NCI-H82 treated with DMSO at 0.1 percent for 48 hours (cell line): ENCODE results near the gene PARM1.
"Not testable (repeated sequence)": the region's sequence is repeated elsewhere in the genome, so short reads cannot be mapped to it uniquely, and the experiment has no call there.

Source experiments
- DNase-seq: peaks from one replicate; lab custom pipeline; 2025; ENCODE audit not compliant: unreplicated experiment; lab: John Stamatoyannopoulos, UW

Gene PARM1

GRCh38 chr4:74982546-74983252 lies 49.8 kb downstream of the PARM1 start:
- DNase-seq, result no peak

- no peak for DNase-seq
These were observed 50.3 kb downstream of the PARM1 start for GRCh38 chr4:74983253-74983635.

GRCh38 chr4:74990276-74990875 lies 57.5 kb downstream of the PARM1 start:
- no peak for DNase-seq

GRCh38 chr4:74994436-74994835 lies 61.5 kb downstream of the PARM1 start:
- DNase-seq, result not testable (repeated sequence)

GRCh38 chr4:74996996-74997395 lies 64.1 kb downstream of the PARM1 start:
- no peak for DNase-seq

- no peak for DNase-seq
These were observed 65.2 kb downstream of the PARM1 start for GRCh38 chr4:74997948-74998729.

GRCh38 chr4:74999714-75000309 lies 66.9 kb downstream of the PARM1 start:
- DNase-seq, result no peak

- no peak for DNase-seq
These were observed 69.0 kb downstream of the PARM1 start for GRCh38 chr4:75001871-75002270.

GRCh38 chr4:75002381-75002780 lies 69.5 kb downstream of the PARM1 start:
- DNase-seq, result no peak

- no peak for DNase-seq
These were observed 71.1 kb downstream of the PARM1 start for GRCh38 chr4:75003979-75004378.

- no peak for DNase-seq
These were observed 72.1 kb downstream of the PARM1 start for GRCh38 chr4:75004755-75005668.

- no peak for DNase-seq
These were observed 72.8 kb downstream of the PARM1 start for GRCh38 chr4:75005727-75006126.

GRCh38 chr4:75007891-75008290 lies 75.0 kb downstream of the PARM1 start:
- DNase-seq, result no peak

- DNase-seq, result no peak
These were observed 76.2 kb downstream of the PARM1 start for GRCh38 chr4:75009138-75009537.

GRCh38 chr4:75011131-75011795 lies 78.3 kb downstream of the PARM1 start:
- DNase-seq, result no peak

- DNase-seq, result no peak
These were observed 82.7 kb downstream of the PARM1 start for GRCh38 chr4:75015627-75016026.

- no peak for DNase-seq
These were observed 83.6 kb downstream of the PARM1 start for GRCh38 chr4:75016472-75016871.

- DNase-seq, result no peak
These were observed 86.0 kb downstream of the PARM1 start for GRCh38 chr4:75018811-75019479.

- DNase-seq, result no peak
These were observed 92.5 kb downstream of the PARM1 start for GRCh38 chr4:75025431-75025830.
